Measurements from ENCODE around the gene MMAB.

DNA sequence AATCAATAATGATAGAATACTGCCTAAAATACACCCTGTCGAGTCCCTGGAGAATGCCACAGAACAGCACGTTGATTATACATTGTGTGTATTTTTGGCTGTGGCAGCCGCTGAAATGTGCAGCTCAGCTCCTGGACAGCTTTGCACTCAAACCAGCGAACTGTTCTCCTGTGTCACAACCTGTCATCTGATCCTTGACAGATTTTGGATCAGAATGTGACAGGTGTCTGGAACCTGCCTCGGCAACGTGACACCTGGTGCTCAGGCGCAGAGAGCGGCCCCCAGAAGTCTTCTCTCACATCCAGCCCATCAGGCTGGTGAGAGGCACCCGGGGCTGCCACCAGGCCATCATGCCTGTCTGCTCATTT lies 19.6 kb upstream of the MMAB start:
- TF ChIP-seq CTCF (conservative IDR thresholded peaks at IDR 0.05; ENCODE audit: low read depth, low read length), result no peak
- TF ChIP-seq EZH2 (IDR thresholded peaks at IDR 0.05; ENCODE audit: low read length, unreplicated experiment), result no peak
- TF ChIP-seq EZH2phosphoT487 (IDR thresholded peaks at IDR 0.05; ENCODE audit: borderline replicate concordance, low read length), result no peak
